ENCODE measurements around the gene TREX2.

GRCh38 chrX:153463031-153463430 lies 17.2 kb upstream of the TREX2 start:
- no peak for TF ChIP-seq RFX5 (IDR thresholded peaks at IDR 0.05; ENCODE audit: low read depth, low read length)
- TF ChIP-seq, protein P1, sequence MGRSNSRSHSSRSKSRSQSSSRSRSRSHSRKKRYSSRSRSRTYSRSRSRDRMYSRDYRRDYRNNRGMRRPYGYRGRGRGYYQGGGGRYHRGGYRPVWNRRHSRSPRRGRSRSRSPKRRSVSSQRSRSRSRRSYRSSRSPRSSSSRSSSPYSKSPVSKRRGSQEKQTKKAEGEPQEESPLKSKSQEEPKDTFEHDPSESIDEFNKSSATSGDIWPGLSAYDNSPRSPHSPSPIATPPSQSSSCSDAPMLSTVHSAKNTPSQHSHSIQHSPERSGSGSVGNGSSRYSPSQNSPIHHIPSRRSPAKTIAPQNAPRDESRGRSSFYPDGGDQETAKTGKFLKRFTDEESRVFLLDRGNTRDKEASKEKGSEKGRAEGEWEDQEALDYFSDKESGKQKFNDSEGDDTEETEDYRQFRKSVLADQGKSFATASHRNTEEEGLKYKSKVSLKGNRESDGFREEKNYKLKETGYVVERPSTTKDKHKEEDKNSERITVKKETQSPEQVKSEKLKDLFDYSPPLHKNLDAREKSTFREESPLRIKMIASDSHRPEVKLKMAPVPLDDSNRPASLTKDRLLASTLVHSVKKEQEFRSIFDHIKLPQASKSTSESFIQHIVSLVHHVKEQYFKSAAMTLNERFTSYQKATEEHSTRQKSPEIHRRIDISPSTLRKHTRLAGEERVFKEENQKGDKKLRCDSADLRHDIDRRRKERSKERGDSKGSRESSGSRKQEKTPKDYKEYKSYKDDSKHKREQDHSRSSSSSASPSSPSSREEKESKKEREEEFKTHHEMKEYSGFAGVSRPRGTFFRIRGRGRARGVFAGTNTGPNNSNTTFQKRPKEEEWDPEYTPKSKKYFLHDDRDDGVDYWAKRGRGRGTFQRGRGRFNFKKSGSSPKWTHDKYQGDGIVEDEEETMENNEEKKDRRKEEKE (IDR thresholded peaks at IDR 0.05) = no peak
- TF ChIP-seq POLR2AphosphoS5 (IDR thresholded peaks at IDR 0.05; ENCODE audit: low read length) = no peak
- TF ChIP-seq, protein P2, sequence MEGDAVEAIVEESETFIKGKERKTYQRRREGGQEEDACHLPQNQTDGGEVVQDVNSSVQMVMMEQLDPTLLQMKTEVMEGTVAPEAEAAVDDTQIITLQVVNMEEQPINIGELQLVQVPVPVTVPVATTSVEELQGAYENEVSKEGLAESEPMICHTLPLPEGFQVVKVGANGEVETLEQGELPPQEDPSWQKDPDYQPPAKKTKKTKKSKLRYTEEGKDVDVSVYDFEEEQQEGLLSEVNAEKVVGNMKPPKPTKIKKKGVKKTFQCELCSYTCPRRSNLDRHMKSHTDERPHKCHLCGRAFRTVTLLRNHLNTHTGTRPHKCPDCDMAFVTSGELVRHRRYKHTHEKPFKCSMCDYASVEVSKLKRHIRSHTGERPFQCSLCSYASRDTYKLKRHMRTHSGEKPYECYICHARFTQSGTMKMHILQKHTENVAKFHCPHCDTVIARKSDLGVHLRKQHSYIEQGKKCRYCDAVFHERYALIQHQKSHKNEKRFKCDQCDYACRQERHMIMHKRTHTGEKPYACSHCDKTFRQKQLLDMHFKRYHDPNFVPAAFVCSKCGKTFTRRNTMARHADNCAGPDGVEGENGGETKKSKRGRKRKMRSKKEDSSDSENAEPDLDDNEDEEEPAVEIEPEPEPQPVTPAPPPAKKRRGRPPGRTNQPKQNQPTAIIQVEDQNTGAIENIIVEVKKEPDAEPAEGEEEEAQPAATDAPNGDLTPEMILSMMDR (IDR thresholded peaks at IDR 0.05 in 2 of 3, conservative IDR thresholded peaks at IDR 0.05 in 1 of 3; ENCODE audit: control insufficient read depth in 2 of 3, extremely low read depth in 1 of 3, insufficient read depth in 1 of 3, low read depth in 3 of 3, low read length in 3 of 3) = no peak
- TF ChIP-seq, protein P3, sequence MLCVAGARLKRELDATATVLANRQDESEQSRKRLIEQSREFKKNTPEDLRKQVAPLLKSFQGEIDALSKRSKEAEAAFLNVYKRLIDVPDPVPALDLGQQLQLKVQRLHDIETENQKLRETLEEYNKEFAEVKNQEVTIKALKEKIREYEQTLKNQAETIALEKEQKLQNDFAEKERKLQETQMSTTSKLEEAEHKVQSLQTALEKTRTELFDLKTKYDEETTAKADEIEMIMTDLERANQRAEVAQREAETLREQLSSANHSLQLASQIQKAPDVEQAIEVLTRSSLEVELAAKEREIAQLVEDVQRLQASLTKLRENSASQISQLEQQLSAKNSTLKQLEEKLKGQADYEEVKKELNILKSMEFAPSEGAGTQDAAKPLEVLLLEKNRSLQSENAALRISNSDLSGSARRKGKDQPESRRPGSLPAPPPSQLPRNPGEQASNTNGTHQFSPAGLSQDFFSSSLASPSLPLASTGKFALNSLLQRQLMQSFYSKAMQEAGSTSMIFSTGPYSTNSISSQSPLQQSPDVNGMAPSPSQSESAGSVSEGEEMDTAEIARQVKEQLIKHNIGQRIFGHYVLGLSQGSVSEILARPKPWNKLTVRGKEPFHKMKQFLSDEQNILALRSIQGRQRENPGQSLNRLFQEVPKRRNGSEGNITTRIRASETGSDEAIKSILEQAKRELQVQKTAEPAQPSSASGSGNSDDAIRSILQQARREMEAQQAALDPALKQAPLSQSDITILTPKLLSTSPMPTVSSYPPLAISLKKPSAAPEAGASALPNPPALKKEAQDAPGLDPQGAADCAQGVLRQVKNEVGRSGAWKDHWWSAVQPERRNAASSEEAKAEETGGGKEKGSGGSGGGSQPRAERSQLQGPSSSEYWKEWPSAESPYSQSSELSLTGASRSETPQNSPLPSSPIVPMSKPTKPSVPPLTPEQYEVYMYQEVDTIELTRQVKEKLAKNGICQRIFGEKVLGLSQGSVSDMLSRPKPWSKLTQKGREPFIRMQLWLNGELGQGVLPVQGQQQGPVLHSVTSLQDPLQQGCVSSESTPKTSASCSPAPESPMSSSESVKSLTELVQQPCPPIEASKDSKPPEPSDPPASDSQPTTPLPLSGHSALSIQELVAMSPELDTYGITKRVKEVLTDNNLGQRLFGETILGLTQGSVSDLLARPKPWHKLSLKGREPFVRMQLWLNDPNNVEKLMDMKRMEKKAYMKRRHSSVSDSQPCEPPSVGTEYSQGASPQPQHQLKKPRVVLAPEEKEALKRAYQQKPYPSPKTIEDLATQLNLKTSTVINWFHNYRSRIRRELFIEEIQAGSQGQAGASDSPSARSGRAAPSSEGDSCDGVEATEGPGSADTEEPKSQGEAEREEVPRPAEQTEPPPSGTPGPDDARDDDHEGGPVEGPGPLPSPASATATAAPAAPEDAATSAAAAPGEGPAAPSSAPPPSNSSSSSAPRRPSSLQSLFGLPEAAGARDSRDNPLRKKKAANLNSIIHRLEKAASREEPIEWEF (IDR thresholded peaks at IDR 0.05; ENCODE audit: insufficient replicate concordance, low read depth, low read length) = no peak
- TF ChIP-seq EZH2 (IDR thresholded peaks at IDR 0.05; ENCODE audit: borderline replicate concordance, control insufficient read depth, low read depth, low read length) = no peak
- TF ChIP-seq NR2C2 (IDR thresholded peaks at IDR 0.05; ENCODE audit: borderline replicate concordance, control insufficient read depth, insufficient read length, low read depth) = no peak
